ENCODE data around the gene TUBE1. TPM values are rescaled to one million over a fixed set of nuclear protein-coding genes. Genes with fewer than 3 reads are reported as not detected.

The TUBE1 gene
- total RNA-seq, 1 donor from 2014 or later, result 18.4 TPM

- intact Hi-C loops (cut with micrococcal nuclease), result loop anchor here (5.0 kb wide), 1 partner anchor 96 kb away; no protein-coding TSS in a partner anchor
These were observed 20.7 kb downstream of the TUBE1 start for GRCh38 chr6:112066606-112067005.

- intact Hi-C loops (cut with micrococcal nuclease), result loop anchor here (5.0 kb wide), 1 partner anchor 97 kb away; no protein-coding TSS in a partner anchor
These were observed 21.8 kb downstream of the TUBE1 start for GRCh38 chr6:112065426-112065986.

GRCh38 chr6:112062966-112063365 lies 24.3 kb downstream of the TUBE1 start:
- intact Hi-C loops (cut with micrococcal nuclease), result no loop called here

DNA sequence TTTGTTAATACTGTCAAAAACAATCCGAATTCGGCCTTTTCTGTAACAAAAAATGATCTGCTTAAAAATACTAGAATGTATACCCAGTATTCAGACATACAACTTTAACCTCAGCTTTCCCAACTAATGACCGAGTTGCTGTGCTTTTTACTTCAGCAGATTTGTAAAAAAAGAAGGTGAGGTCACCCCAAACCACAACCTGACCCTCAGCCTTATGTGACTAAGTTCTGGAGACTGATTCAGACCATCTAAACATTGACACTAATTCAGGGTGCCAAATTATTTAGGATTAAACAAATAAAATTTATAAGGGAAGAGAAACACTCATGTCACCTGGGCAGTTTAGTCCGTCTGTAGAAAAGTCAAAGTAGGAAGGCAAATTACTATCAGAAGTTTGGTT lies 25.7 kb downstream of the TUBE1 start:
- intact Hi-C loops (cut with micrococcal nuclease), result no loop called here

DNA sequence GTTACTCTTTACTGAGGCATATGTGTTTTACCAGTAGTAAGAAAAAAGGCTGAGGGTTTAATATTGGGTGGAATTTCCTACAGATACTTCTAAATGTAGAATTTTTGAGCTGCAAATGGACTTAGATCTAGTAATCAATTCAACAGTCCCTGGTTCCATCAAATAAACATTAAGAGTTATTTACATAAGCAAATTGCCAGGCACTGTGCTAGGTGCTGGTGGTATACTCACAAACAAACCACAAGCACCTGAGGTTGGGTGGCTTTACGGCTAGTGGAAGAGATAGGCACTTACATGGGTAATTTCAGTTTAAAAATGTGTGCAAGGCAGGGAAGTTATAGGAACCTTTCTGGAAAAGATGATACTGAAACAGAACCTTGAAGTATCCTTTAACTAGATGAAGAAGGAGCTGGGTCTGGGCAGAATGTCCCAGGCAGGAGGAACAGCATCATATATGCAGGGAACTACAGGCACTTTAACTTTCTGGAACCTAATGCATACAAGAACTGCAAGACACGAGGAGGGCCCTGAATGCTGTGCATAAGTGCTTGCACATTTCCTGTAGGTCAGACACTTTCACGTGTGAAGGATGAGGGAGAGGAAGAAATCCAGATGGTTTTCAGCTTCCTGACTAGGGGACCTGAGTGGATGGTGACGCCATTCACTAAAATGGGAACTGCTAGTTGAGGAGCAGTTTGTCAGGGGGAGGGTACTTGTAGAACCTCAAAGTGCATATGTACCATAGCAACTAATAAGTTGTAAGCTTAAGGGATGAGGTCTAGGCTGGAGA lies 28.8 kb downstream of the TUBE1 start:
- intact Hi-C loops (cut with micrococcal nuclease), result no loop called here

GRCh38 chr6:112054555-112055190 lies 32.6 kb downstream of the TUBE1 start:
- intact Hi-C loops (cut with micrococcal nuclease), result no loop called here

DNA sequence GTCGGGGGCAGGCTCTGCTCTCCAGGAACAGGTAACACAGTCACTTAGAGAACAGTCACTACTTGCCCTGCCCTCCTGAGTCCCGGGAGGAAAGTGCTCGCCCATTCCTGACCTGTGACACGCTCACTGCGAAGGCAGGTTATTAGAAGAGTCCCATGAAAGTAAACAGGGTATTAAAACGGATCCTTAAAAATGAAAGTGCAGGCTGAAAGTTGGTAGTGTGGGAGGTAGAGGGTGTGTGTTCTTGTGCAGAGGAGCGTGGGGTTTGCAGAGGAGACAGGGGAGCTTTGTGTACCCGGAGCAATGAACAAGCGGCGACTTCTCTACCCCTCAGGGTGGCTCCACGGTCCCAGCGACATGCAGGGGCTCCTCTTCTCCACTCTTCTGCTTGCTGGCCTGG lies 33.3 kb downstream of the TUBE1 start, which contains the start of gene CCN6:
TSS of gene CCN6 (plus strand) at position 104 of the 400 bp plus-strand sequence. CDS start at position 358, 254 bp downstream.
- intact Hi-C loops (cut with micrococcal nuclease), result no loop called here

GRCh38 chr6:112051251-112051740 lies 36.0 kb downstream of the TUBE1 start:
- intact Hi-C loops (cut with micrococcal nuclease), result loop anchor here (2.0 kb wide), 1 partner anchor 30 kb away; no protein-coding TSS in a partner anchor

DNA sequence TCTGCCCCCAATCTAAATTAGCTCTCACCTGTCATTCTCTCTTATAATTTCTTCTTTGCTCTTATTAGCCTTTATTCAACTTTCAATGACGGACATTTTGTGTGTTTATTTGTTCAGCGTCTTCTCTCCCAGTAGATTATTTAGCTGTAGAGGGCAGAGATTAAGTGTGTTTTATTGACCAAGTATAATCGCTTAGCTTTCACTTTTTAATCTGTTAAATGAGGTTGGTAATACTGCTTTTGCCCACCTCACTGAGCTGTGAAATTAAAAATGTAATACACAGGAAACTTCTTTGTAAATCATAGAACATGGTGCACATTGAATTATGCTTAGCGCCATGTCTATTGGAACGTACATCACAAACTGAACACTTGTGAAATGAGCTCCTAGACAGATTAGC lies 36.9 kb downstream of the TUBE1 start:
- intact Hi-C loops (cut with micrococcal nuclease), result loop anchor here (2.0 kb wide), 1 partner anchor 30 kb away; no protein-coding TSS in a partner anchor

GRCh38 chr6:112049996-112050395 lies 37.3 kb downstream of the TUBE1 start:
- intact Hi-C loops (cut with micrococcal nuclease), result loop anchor here (2.0 to 10.0 kb wide), 2 partner anchors 31 to 1065 kb away; partner anchors contain the start of gene RPF2

DNA sequence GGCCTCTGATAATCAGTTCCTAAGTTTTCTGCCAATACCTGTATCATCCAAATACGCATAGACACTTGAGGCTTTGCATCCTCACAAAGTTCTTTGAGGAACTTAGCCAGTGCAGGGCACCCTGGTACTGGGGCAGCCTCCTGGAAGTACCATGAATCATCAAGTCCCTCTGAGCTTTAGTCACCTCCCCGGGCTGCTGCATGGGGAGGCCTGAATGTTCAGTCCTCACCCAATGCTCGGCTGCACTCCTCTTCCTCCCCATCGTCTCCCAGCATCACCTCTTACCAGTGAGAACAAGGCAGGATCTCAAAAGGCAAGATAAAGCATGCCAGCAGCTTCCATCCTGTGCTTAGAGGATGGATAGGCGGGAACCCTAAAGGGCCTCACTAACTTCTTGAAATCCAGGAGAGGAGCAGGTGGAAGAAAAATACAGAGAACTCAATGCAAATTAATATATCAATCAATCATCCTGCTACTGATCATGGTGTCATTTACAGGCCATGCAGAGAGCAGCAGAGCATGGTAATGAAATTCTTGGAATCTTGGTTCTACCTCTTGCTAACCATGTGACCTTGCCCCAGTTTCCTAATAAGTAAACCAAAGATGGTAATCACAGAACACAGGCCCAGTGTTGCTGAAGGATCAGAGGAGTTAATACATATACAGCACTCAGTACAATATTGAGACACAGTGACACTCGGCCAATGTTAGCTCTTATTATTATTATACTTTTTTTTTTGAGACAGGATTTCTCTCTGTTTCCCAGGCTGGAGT lies 38.1 kb downstream of the TUBE1 start:
- intact Hi-C loops (cut with micrococcal nuclease), result loop anchor here (10.0 kb wide), 1 partner anchor 1064 kb away; the partner anchor contains the start of gene RPF2

DNA sequence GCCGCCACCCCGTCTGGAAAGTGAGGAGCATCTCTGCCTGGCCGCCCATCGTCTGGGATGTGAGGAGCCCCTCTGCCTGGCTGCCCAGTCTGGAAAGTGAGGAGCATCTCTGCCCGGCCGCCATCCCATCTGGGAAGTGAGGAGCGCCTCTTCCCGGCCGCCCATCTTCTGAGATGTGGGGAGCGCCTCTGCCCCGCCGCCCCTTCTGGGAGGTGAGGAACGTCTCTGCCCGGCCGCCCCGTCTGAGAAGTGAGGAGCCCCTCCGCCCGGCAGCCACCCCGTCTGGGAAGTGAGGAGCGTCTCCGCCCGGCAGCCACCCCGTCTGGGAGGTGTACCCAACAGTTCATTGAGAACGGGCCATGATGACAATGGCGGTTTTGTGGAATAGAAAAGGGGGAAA lies 39.8 kb downstream of the TUBE1 start:
- intact Hi-C loops (cut with micrococcal nuclease), result loop anchor here (10.0 kb wide), 1 partner anchor 1063 kb away; the partner anchor contains the start of gene RPF2

DNA sequence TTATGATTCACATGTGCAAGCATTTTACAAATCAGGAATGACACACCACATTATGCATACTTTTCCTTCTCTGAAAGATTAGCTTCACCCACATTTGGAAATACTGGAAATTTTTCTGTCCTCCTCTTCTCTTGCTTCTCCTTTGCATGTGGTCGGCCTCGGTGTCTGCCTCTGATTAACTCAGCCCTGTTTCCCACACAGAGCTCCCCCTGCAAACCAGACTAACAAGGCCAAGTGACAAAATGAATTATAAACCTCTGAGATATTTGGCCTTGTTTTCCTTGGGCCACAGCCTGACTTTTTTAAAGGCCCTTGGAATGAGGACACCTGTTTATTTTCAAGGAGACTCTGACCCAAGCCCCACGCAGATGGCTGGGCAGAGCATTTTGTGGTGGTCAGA lies 42.4 kb downstream of the TUBE1 start:
- intact Hi-C loops (cut with micrococcal nuclease), result loop anchor here (10.0 kb wide), 1 partner anchor 1060 kb away; the partner anchor contains the start of gene RPF2

- intact Hi-C loops (cut with micrococcal nuclease), result loop anchor here (10.0 kb wide), 1 partner anchor 1059 kb away; the partner anchor contains the start of gene RPF2
These were observed 43.1 kb downstream of the TUBE1 start for GRCh38 chr6:112044196-112044595.

- intact Hi-C loops (cut with micrococcal nuclease), result loop anchor here (1.0 to 10.0 kb wide), 23 partner anchors 15 to 1515 kb away; partner anchors contain the start of genes CDK19, FAM229B, FYN and RPF2
These were observed 44.0 kb downstream of the TUBE1 start for GRCh38 chr6:112043032-112044007.

- intact Hi-C loops (cut with micrococcal nuclease), result loop anchor here (10.0 kb wide), 1 partner anchor 1057 kb away; the partner anchor contains the start of gene RPF2
These were observed 45.7 kb downstream of the TUBE1 start for GRCh38 chr6:112041535-112041934.

DNA sequence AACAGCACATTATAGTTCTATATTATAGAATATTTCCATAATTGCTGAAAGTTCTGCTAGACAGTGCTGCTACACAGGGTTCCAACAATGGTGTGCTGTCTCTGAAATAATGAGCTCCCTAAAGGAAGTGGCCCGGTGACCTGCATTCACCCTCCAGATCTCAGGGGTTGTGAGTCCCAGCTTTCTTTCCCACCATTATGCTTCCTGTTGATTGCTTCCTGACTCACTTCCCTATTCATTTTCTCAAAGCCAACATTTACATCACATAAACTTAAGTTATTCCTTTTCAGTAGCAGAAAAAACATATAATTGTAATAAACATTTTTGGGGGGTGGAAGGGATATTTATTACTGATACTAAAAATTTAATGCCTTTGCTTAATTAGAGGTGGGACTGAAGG lies 46.3 kb downstream of the TUBE1 start:
- intact Hi-C loops (cut with micrococcal nuclease), result loop anchor here (10.0 kb wide), 1 partner anchor 1056 kb away; the partner anchor contains the start of gene RPF2

DNA sequence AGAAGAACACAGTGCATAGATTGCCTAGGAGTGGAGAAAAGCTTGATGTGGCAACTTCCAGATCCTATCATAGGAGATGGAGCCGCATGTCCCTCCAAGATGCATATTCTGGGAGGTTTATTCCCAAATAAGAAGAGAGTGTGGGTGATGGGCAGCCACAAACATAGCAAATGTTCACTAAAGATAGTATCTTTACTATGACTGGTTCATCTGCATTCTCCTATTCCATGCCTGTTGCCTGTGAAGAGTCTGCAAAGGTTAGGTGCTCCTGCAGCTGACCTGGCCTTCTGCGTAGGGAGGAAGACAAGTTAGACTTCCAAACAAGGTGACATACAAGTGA lies 47.9 kb downstream of the TUBE1 start:
- intact Hi-C loops (cut with micrococcal nuclease), result no loop called here

- intact Hi-C loops (cut with micrococcal nuclease), result no loop called here
These were observed 48.4 kb downstream of the TUBE1 start for GRCh38 chr6:112038756-112039430.

Data from T-helper 1 cell treated with Interleukin-12 subunit alpha and Interleukin-12 subunit beta and Interleukin-4 antibody, amounts not matched to agents 30 ng/mL and 1 ng/mL, for 36 hours (primary cell).